ENCODE data around the gene BRIP1.

DNA sequence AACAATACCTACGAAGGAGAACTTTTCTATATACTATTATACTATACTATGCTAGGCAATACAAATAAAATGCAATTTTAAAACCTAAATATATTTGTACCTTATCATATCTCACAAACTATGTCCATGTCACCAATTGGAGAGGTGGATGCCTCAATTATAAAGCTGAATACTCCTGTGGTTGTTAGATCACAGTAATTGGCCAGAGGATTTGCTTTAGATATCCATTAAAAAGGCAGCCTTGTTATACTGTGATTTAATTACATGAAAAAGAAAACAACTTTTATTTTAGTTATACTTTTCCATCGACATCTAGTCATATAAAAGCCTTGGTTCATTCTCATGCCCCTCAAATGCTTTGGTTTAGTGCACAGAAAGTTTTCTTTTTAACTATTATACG, 129.3 kb downstream of the BRIP1 start:
- TF ChIP-seq CTCF (IDR thresholded peaks at IDR 0.05; ENCODE audit: low read depth, low read length) (no peak), EZH2phosphoT487 (IDR thresholded peaks at IDR 0.05; ENCODE audit: low read depth) (no peak)

All from OCI-LY3 (cell line).